GM23338 (cell line): ENCODE measurements around the gene ERGIC3.

Experiments
- CREB1 ChIP-seq: fragments of 250-450 bp; sonication (Bioruptor Pico); IDR thresholded peaks from 2 replicates; pipeline ENCODE4 v1.5.0; 2020; ENCODE audit warnings: low read depth, mild to moderate bottlenecking, moderate library complexity
- ETS1 ChIP-seq: IDR thresholded peaks from 2 replicates; pipeline ENCODE4 v1.6.1; 2016; ENCODE audit warnings: antibody characterized with exemption
- EZH2 ChIP-seq: fragments of 200-600 bp; sonication (generic); IDR thresholded peaks from one replicate; pipeline ENCODE4 v1.8.0; 2017; ENCODE audit warnings: antibody characterized with exemption, mild to moderate bottlenecking, low read depth; ENCODE audit not compliant: unreplicated experiment
- JUNB ChIP-seq: IDR thresholded peaks from one replicate; pipeline ENCODE4 v1.6.1; 2016; ENCODE audit warnings: antibody characterized with exemption; ENCODE audit not compliant: unreplicated experiment
- POLR2AphosphoS5 ChIP-seq: IDR thresholded peaks from 2 replicates; pipeline ENCODE4 v1.6.1; 2016; ENCODE audit warnings: antibody characterized with exemption, low read depth
- REST ChIP-seq: IDR thresholded peaks from one replicate; pipeline ENCODE4 v1.6.1; 2018; ENCODE audit warnings: antibody characterized with exemption; ENCODE audit not compliant: unreplicated experiment
- ZNF114 ChIP-seq: fragments of 250-450 bp; sonication (Bioruptor Pico); IDR thresholded peaks from 2 replicates; pipeline ENCODE4 v1.5.0; 2020; ENCODE audit warnings: mild to moderate bottlenecking, moderate library complexity
- ZNF331 ChIP-seq: fragments of 250-450 bp; sonication (Bioruptor Pico); IDR thresholded peaks from 2 replicates; pipeline ENCODE4 v1.5.0; 2020; ENCODE audit warnings: low read depth, mild to moderate bottlenecking, moderate library complexity
- TF ChIP-seq, protein P1 (sequence below), 2 experiments: fragments of 200-600 bp in 1 of 2; sonication (generic) in 1 of 2; conservative IDR thresholded peaks; 2 replicates each; pipeline versions ENCODE4 v1.5.1 to v1.6.1; 2016 to 2017; ENCODE audit warnings: antibody characterized with exemption in 2 of 2, low read depth in 2 of 2, mild to moderate bottlenecking in 2 of 2, moderate library complexity in 1 of 2
- TF ChIP-seq, protein P2 (sequence below): fragments of 250-450 bp; sonication (Bioruptor Pico); IDR thresholded peaks from 2 replicates; pipeline ENCODE4 v1.5.0; 2020; ENCODE audit warnings: mild to moderate bottlenecking, moderate library complexity

DNA sequence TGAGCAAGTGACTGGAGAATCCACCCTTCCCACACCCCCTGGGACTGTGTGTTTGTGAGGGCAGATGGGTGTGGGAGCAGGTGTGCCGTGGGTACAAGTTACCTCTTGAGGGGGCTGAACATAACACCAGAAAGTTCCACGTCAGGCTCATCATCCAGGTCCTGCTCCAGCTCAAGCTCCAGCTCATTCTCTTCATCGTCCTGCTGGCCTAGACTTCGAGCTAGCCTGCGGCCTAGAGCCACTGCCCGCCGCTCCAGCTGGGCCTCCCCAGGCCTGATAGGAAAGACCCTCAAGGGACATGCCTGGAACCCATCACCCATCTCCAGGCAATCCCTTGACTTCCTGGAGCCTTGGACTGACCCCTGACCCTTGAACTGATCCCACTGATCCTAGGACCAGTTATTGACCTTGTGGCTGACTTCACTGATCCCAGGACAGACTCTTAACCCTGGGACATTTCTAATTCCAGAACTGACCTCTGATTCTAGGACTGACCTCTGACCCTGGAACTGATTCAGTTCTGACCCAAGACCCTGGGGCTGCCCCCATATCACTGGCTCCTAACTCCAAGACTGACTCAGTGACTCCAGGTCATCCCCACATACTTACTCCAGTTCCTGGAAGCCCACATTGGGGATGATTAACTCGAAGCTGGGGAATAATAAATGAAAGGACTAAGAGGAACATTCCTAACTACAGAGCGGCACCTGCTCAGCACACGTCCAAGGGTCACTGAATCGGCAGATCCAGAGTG is 62.0 kb downstream of the ERGIC3 start:
- TF ChIP-seq, protein P1, sequence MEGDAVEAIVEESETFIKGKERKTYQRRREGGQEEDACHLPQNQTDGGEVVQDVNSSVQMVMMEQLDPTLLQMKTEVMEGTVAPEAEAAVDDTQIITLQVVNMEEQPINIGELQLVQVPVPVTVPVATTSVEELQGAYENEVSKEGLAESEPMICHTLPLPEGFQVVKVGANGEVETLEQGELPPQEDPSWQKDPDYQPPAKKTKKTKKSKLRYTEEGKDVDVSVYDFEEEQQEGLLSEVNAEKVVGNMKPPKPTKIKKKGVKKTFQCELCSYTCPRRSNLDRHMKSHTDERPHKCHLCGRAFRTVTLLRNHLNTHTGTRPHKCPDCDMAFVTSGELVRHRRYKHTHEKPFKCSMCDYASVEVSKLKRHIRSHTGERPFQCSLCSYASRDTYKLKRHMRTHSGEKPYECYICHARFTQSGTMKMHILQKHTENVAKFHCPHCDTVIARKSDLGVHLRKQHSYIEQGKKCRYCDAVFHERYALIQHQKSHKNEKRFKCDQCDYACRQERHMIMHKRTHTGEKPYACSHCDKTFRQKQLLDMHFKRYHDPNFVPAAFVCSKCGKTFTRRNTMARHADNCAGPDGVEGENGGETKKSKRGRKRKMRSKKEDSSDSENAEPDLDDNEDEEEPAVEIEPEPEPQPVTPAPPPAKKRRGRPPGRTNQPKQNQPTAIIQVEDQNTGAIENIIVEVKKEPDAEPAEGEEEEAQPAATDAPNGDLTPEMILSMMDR (conservative IDR thresholded peaks at IDR 0.05; ENCODE audit: low read depth in 2 of 2) = no peak
- TF ChIP-seq REST = no peak
- no peak for TF ChIP-seq POLR2AphosphoS5
- TF ChIP-seq JUNB = no peak
- no peak for TF ChIP-seq ETS1
- TF ChIP-seq EZH2 = no peak
- TF ChIP-seq CREB1 (CRISPR knock-in tag) = no peak
- no peak for TF ChIP-seq ZNF114
- TF ChIP-seq, protein P2, sequence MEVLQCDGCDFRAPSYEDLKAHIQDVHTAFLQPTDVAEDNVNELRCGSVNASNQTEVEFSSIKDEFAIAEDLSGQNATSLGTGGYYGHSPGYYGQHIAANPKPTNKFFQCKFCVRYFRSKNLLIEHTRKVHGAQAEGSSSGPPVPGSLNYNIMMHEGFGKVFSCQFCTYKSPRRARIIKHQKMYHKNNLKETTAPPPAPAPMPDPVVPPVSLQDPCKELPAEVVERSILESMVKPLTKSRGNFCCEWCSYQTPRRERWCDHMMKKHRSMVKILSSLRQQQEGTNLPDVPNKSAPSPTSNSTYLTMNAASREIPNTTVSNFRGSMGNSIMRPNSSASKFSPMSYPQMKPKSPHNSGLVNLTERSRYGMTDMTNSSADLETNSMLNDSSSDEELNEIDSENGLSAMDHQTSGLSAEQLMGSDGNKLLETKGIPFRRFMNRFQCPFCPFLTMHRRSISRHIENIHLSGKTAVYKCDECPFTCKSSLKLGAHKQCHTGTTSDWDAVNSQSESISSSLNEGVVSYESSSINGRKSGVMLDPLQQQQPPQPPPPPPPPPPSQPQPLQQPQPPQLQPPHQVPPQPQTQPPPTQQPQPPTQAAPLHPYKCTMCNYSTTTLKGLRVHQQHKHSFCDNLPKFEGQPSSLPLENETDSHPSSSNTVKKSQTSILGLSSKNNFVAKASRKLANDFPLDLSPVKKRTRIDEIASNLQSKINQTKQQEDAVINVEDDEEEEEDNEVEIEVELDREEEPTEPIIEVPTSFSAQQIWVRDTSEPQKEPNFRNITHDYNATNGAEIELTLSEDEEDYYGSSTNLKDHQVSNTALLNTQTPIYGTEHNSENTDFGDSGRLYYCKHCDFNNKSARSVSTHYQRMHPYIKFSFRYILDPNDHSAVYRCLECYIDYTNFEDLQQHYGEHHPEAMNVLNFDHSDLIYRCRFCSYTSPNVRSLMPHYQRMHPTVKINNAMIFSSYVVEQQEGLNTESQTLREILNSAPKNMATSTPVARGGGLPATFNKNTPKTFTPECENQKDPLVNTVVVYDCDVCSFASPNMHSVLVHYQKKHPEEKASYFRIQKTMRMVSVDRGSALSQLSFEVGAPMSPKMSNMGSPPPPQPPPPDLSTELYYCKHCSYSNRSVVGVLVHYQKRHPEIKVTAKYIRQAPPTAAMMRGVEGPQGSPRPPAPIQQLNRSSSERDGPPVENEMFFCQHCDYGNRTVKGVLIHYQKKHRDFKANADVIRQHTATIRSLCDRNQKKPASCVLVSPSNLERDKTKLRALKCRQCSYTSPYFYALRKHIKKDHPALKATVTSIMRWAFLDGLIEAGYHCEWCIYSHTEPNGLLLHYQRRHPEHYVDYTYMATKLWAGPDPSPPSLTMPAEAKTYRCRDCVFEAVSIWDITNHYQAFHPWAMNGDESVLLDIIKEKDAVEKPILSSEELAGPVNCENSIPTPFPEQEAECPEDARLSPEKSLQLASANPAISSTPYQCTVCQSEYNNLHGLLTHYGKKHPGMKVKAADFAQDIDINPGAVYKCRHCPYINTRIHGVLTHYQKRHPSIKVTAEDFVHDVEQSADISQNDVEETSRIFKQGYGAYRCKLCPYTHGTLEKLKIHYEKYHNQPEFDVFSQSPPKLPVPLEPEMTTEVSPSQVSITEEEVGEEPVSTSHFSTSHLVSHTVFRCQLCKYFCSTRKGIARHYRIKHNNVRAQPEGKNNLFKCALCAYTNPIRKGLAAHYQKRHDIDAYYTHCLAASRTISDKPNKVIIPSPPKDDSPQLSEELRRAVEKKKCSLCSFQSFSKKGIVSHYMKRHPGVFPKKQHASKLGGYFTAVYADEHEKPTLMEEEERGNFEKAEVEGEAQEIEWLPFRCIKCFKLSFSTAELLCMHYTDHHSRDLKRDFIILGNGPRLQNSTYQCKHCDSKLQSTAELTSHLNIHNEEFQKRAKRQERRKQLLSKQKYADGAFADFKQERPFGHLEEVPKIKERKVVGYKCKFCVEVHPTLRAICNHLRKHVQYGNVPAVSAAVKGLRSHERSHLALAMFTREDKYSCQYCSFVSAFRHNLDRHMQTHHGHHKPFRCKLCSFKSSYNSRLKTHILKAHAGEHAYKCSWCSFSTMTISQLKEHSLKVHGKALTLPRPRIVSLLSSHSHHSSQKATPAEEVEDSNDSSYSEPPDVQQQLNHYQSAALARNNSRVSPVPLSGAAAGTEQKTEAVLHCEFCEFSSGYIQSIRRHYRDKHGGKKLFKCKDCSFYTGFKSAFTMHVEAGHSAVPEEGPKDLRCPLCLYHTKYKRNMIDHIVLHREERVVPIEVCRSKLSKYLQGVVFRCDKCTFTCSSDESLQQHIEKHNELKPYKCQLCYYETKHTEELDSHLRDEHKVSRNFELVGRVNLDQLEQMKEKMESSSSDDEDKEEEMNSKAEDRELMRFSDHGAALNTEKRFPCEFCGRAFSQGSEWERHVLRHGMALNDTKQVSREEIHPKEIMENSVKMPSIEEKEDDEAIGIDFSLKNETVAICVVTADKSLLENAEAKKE (CRISPR knock-in tag) = no peak
- TF ChIP-seq ZNF331 (CRISPR knock-in tag) = no peak
